Neural progenitor cell (in vitro differentiated cells): ENCODE results near the gene GPR151. TPM values are rescaled to one million over a fixed set of nuclear protein-coding genes. Genes with fewer than 3 reads are reported as not detected.

ENCODE experiments used
- DNase-seq: peaks from one replicate; pipeline ENCODE4 v3.0.0-alpha.2; 2016; ENCODE audit warnings: low spot score
- H2AFZ ChIP-seq: fragments of 200-600 bp; sonication (generic); replicated peaks from 2 replicates; pipeline ENCODE4 v1.6.1; 2016; ENCODE audit warnings: antibody characterized with exemption
- H3F3A ChIP-seq: fragments of 200-600 bp; sonication (generic); 2 replicates; pipeline ENCODE4 v1.6.1; 2016; ENCODE audit warnings: antibody characterized with exemption, low read depth
- H3K27ac ChIP-seq: fragments of 200-600 bp; sonication (generic); 2 replicates; pipeline ENCODE4 v1.5.1; 2016; ENCODE audit warnings: mild to moderate bottlenecking
- H3K27me3 ChIP-seq: fragments of 200-600 bp; sonication (generic); 2 replicates; pipeline ENCODE4 v1.6.1; 2016; ENCODE audit warnings: mild to moderate bottlenecking, moderate library complexity
- H3K36me3 ChIP-seq: fragments of 200-600 bp; sonication (generic); 2 replicates; pipeline ENCODE4 v1.5.1; 2016
- H3K4me1 ChIP-seq: fragments of 200-600 bp; sonication (generic); 2 replicates; pipeline ENCODE4 v1.6.1; 2016; ENCODE audit warnings: mixed run types
- H3K4me2 ChIP-seq: fragments of 200-600 bp; sonication (generic); 2 replicates; pipeline ENCODE4 v1.6.1; 2016
- H3K4me3 ChIP-seq: fragments of 200-600 bp; sonication (generic); 2 replicates; pipeline ENCODE4 v1.5.1; 2016
- H3K79me2 ChIP-seq: fragments of 200-600 bp; sonication (generic); 2 replicates; pipeline ENCODE4 v1.6.1; 2016; ENCODE audit warnings: low read depth
- H3K9ac ChIP-seq: fragments of 200-600 bp; sonication (generic); 2 replicates; pipeline ENCODE4 v1.6.1; 2016
- H3K9me3 ChIP-seq: fragments of 200-600 bp; sonication (generic); 2 replicates; pipeline ENCODE4 v1.5.1; 2016; ENCODE audit warnings: low read depth
- H4K20me1 ChIP-seq: fragments of 200-600 bp; sonication (generic); 2 replicates; pipeline ENCODE4 v1.6.1; 2016; ENCODE audit warnings: low read depth
- H3K27ac Mint-ChIP-seq: 3 replicates; pipeline ENCODE4 v1.8.0; 2021; ENCODE audit warnings: mixed read lengths
- H3K27me3 Mint-ChIP-seq: 2 replicates; pipeline ENCODE4 v1.8.0; 2022; ENCODE audit warnings: low read depth, mild to moderate bottlenecking, inconsistent platforms, moderate library complexity, mixed read lengths; ENCODE audit not compliant: insufficient read depth
- H3K36me3 Mint-ChIP-seq: 3 replicates; pipeline ENCODE4 v1.8.0; 2021; ENCODE audit warnings: mixed read lengths
- H3K4me1 Mint-ChIP-seq: 3 replicates; pipeline ENCODE4 v1.8.0; 2021; ENCODE audit warnings: mixed read lengths
- H3K4me3 Mint-ChIP-seq: 3 replicates; pipeline ENCODE4 v1.8.0; 2021; ENCODE audit warnings: mild to moderate bottlenecking, moderate library complexity, mixed read lengths
- H3K9me3 Mint-ChIP-seq: 3 replicates; pipeline ENCODE4 v1.8.0; 2020; ENCODE audit warnings: mixed read lengths
- CTCF ChIP-seq: fragments of 200-600 bp; sonication (generic); IDR thresholded peaks from 2 replicates; pipeline ENCODE4 v1.5.1; 2017; ENCODE audit warnings: antibody characterized with exemption, mild to moderate bottlenecking
- EZH2 ChIP-seq: fragments of 200-600 bp; sonication (generic); IDR thresholded peaks from 2 replicates; pipeline ENCODE4 v1.6.1; 2017; ENCODE audit warnings: antibody characterized with exemption, mild to moderate bottlenecking, moderate library complexity
- EZH2phosphoT487 ChIP-seq: fragments of 200-600 bp; sonication (generic); IDR thresholded peaks from 2 replicates; pipeline ENCODE4 v1.6.1; 2017; ENCODE audit warnings: antibody characterized with exemption
- total RNA-seq: library from RNA; depleted of rRNA; stranded (reverse); fragments of >200 nt; gene quantifications from 2 replicates; pipeline ENCODE4 v1.2.3, GENCODE V29; 2015; ENCODE audit warnings: low replicate concordance

The GPR151 gene
- total RNA-seq, 1 donor from 2014 or later = not detected

GRCh38 chr5:146529984-146530383 lies 14.0 kb upstream of the GPR151 start:
- Histone ChIP-seq H2AFZ (no peak overlapping the region), H3K9ac (no peak overlapping the region), H3K36me3 (no peaks in the 10 kb centered on the region), H3K79me2 (no peaks in the 10 kb centered on the region), H3K4me2 (no peak overlapping the region), H3K4me3 (no peak overlapping the region), H3K9me3 (no peaks in the 10 kb centered on the region), H3K4me1 (no peaks in the 10 kb centered on the region), H3F3A (no peaks in the 10 kb centered on the region), H3K27ac (no peak overlapping the region), H3K27me3 (no peaks in the 10 kb centered on the region), H4K20me1 (no peaks in the 10 kb centered on the region)
- Mint-ChIP-seq H3K4me3 (no peak overlapping the region), H3K27me3 (peaks cover 5% of the 10 kb centered on the region), H3K9me3 (peaks cover 2% of the 10 kb centered on the region), H3K36me3 (no peaks in the 10 kb centered on the region), H3K27ac (no peak overlapping the region), H3K4me1 (peaks cover 8% of the 10 kb centered on the region)
- no peak for DNase-seq
- TF ChIP-seq EZH2phosphoT487 = no peak
- no peak for TF ChIP-seq CTCF
- no peak for TF ChIP-seq EZH2

GRCh38 chr5:146528236-146528635 lies 12.2 kb upstream of the GPR151 start:
- Histone ChIP-seq H3K9me3 (no peaks in the 10 kb centered on the region), H3K4me1 (no peaks in the 10 kb centered on the region), H3K79me2 (no peaks in the 10 kb centered on the region), H4K20me1 (no peaks in the 10 kb centered on the region), H3K9ac (no peak overlapping the region), H3K4me3 (no peak overlapping the region), H3F3A (no peaks in the 10 kb centered on the region), H3K27me3 (no peaks in the 10 kb centered on the region), H2AFZ (no peak overlapping the region), H3K4me2 (no peak overlapping the region), H3K36me3 (no peaks in the 10 kb centered on the region), H3K27ac (no peak overlapping the region)
- no peak overlapping the region for H3K27ac Mint-ChIP-seq
- peaks cover 5% of the 10 kb centered on the region for H3K27me3 Mint-ChIP-seq
- no peak for DNase-seq
- peaks cover 2% of the 10 kb centered on the region for H3K9me3 Mint-ChIP-seq
- H3K4me3 Mint-ChIP-seq = no peak overlapping the region
- H3K4me1 Mint-ChIP-seq = peaks cover 2% of the 10 kb centered on the region
- no peaks in the 10 kb centered on the region for H3K36me3 Mint-ChIP-seq
- peak; percentile 20 for TF ChIP-seq CTCF
- no peak for TF ChIP-seq EZH2
- no peak for TF ChIP-seq EZH2phosphoT487

- no peak for DNase-seq
- no peaks in the 10 kb centered on the region for H3K9me3 ChIP-seq
- H3K4me1 ChIP-seq = no peaks in the 10 kb centered on the region
- TF ChIP-seq EZH2 (no peak), EZH2phosphoT487 (no peak), CTCF (no peak)
- no peak overlapping the region for H3K4me2 ChIP-seq
- no peaks in the 10 kb centered on the region for H3K36me3 Mint-ChIP-seq
- no peak overlapping the region for H3K9ac ChIP-seq
- H4K20me1 ChIP-seq = no peaks in the 10 kb centered on the region
- H3K4me1 Mint-ChIP-seq = no peaks in the 10 kb centered on the region
- no peaks in the 10 kb centered on the region for H3F3A ChIP-seq
- H3K4me3 Mint-ChIP-seq = no peak overlapping the region
- H3K9me3 Mint-ChIP-seq = peaks cover 2% of the 10 kb centered on the region
- H2AFZ ChIP-seq = no peak overlapping the region
- H3K27ac Mint-ChIP-seq = no peak overlapping the region
- no peaks in the 10 kb centered on the region for H3K79me2 ChIP-seq
- H3K27ac ChIP-seq = no peak overlapping the region
- H3K4me3 ChIP-seq = no peak overlapping the region
- H3K27me3 ChIP-seq = no peaks in the 10 kb centered on the region
- H3K36me3 ChIP-seq = no peaks in the 10 kb centered on the region
- H3K27me3 Mint-ChIP-seq = peaks cover 5% of the 10 kb centered on the region
Measured at GRCh38 chr5:146527785-146528184, 11.8 kb upstream of the GPR151 start.

- no peak for DNase-seq
- Histone ChIP-seq H3K9ac (no peak overlapping the region), H3K9me3 (no peaks in the 10 kb centered on the region), H3K36me3 (no peaks in the 10 kb centered on the region), H3K27ac (no peak overlapping the region), H3K4me2 (no peak overlapping the region), H3F3A (no peaks in the 10 kb centered on the region), H3K4me3 (no peak overlapping the region), H4K20me1 (no peaks in the 10 kb centered on the region), H2AFZ (no peak overlapping the region), H3K79me2 (no peaks in the 10 kb centered on the region), H3K27me3 (no peaks in the 10 kb centered on the region), H3K4me1 (no peaks in the 10 kb centered on the region)
- TF ChIP-seq EZH2 = no peak
- TF ChIP-seq CTCF = no peak
- no peak overlapping the region for H3K27ac Mint-ChIP-seq
- H3K9me3 Mint-ChIP-seq = peaks cover 2% of the 10 kb centered on the region
- H3K4me3 Mint-ChIP-seq = no peak overlapping the region
- peaks cover 5% of the 10 kb centered on the region for H3K27me3 Mint-ChIP-seq
- no peaks in the 10 kb centered on the region for H3K36me3 Mint-ChIP-seq
- no peaks in the 10 kb centered on the region for H3K4me1 Mint-ChIP-seq
Measured at GRCh38 chr5:146523698-146524097, 7.7 kb upstream of the GPR151 start.
